HG03378 (cell line): ENCODE data around the gene ATP6V1E1.
"Not testable (repeated sequence)": the region's sequence is repeated elsewhere in the genome, so short reads cannot be mapped to it uniquely, and the experiment has no call there.

Experiments
- ATAC-seq: cut with Tn5 transposase; IDR thresholded peaks from one replicate; pipeline ENCODE4 v1.9.1; 2021; ENCODE audit warnings: mild to moderate bottlenecking, moderate library complexity; ENCODE audit not compliant: unreplicated experiment

Gene ATP6V1E1

GRCh38 chr22:17583151-17583550 is 45.4 kb downstream of the ATP6V1E1 start:
- no peak for ATAC-seq

GRCh38 chr22:17581631-17582030 is 46.9 kb downstream of the ATP6V1E1 start:
- no peak for ATAC-seq

GRCh38 chr22:17581056-17581455 is 47.5 kb downstream of the ATP6V1E1 start:
- ATAC-seq, result no peak

GRCh38 chr22:17580441-17581031 is 48.0 kb downstream of the ATP6V1E1 start:
- ATAC-seq, result no peak

GRCh38 chr22:17579535-17579981 is 49.0 kb downstream of the ATP6V1E1 start:
- no peak for ATAC-seq

- no peak for ATAC-seq
Measured at GRCh38 chr22:17578136-17578754, 50.3 kb downstream of the ATP6V1E1 start.

GRCh38 chr22:17576470-17576869 is 52.1 kb downstream of the ATP6V1E1 start:
- no peak for ATAC-seq

GRCh38 chr22:17575681-17576080 is 52.9 kb downstream of the ATP6V1E1 start:
- no peak for ATAC-seq

GRCh38 chr22:17575151-17575550 is 53.4 kb downstream of the ATP6V1E1 start:
- ATAC-seq, result no peak

GRCh38 chr22:17570851-17571631 is 57.5 kb downstream of the ATP6V1E1 start:
- ATAC-seq, result no peak

GRCh38 chr22:17569971-17570511 is 58.5 kb downstream of the ATP6V1E1 start:
- ATAC-seq, result no peak

- ATAC-seq, result no peak
Measured at GRCh38 chr22:17566776-17567175, 61.8 kb downstream of the ATP6V1E1 start.

- not testable (repeated sequence) for ATAC-seq
Measured at GRCh38 chr22:17566016-17566687, 62.4 kb downstream of the ATP6V1E1 start.

- ATAC-seq, result no peak
Measured at GRCh38 chr22:17563936-17564391, 64.6 kb downstream of the ATP6V1E1 start.

- no peak for ATAC-seq
Measured at GRCh38 chr22:17562906-17563870, 65.4 kb downstream of the ATP6V1E1 start, which contains the start of gene SLC25A18. Gene SLC25A18, plus strand, starts transcription at chr22:17563498. Its CDS starts 16,447 bp downstream, at chr22:17579945.

- no peak for ATAC-seq
Measured at GRCh38 chr22:17559188-17559587, 69.4 kb downstream of the ATP6V1E1 start.

GRCh38 chr22:17554814-17555213 is 73.7 kb downstream of the ATP6V1E1 start:
- ATAC-seq, result no peak

GRCh38 chr22:17552737-17553136 is 75.8 kb downstream of the ATP6V1E1 start:
- no peak for ATAC-seq

- ATAC-seq, result no peak
Measured at GRCh38 chr22:17549655-17550054, 78.9 kb downstream of the ATP6V1E1 start.

- ATAC-seq, result no peak
Measured at GRCh38 chr22:17549183-17549582, 79.4 kb downstream of the ATP6V1E1 start.
